Occipital lobe (tissue), 2 donors: ENCODE measurements around the gene CAMSAP1. TPM values are rescaled to one million over a fixed set of nuclear protein-coding genes. Genes with fewer than 3 reads are reported as not detected.

Experiments
- DNase-seq: peaks from one replicate; lab custom pipeline; 2025; lab: John Stamatoyannopoulos, UW
- total RNA-seq: library from RNA; depleted of rRNA; stranded (reverse); fragments of >200 nt; gene quantifications from one replicate; pipeline ENCODE4 v1.2.3, GENCODE V29; 2014

CAMSAP1 gene
- total RNA-seq, 1 donor from 2014 or later, result 128 TPM

- no peak for DNase-seq
These were observed 25.3 kb downstream of the CAMSAP1 start for GRCh38 chr9:135882011-135882410.

- DNase-seq, result no peak
These were observed 26.9 kb downstream of the CAMSAP1 start for GRCh38 chr9:135880438-135880837.

GRCh38 chr9:135879619-135880018, 27.7 kb downstream of the CAMSAP1 start:
- DNase-seq, result no peak

- DNase-seq, result no peak
These were observed 28.1 kb downstream of the CAMSAP1 start for GRCh38 chr9:135879237-135879601.

GRCh38 chr9:135878528-135879236, 28.7 kb downstream of the CAMSAP1 start:
- no peak for DNase-seq

- DNase-seq, result no peak
These were observed 29.4 kb downstream of the CAMSAP1 start for GRCh38 chr9:135877791-135878527.

- DNase-seq, result no peak
These were observed 30.4 kb downstream of the CAMSAP1 start for GRCh38 chr9:135876936-135877335.

GRCh38 chr9:135874859-135875258, 32.5 kb downstream of the CAMSAP1 start:
- DNase-seq, result no peak

- no peak for DNase-seq
These were observed 37.4 kb downstream of the CAMSAP1 start for GRCh38 chr9:135869909-135870308.

- DNase-seq, result no peak
These were observed 41.8 kb downstream of the CAMSAP1 start for GRCh38 chr9:135865531-135865930.

- peak; percentile 37 for DNase-seq
These were observed 42.8 kb downstream of the CAMSAP1 start for GRCh38 chr9:135864447-135865049.

- no peak for DNase-seq
These were observed 44.5 kb downstream of the CAMSAP1 start for GRCh38 chr9:135862809-135863208.

- DNase-seq, result no peak
These were observed 48.7 kb downstream of the CAMSAP1 start for GRCh38 chr9:135858491-135859185.

GRCh38 chr9:135857843-135858242, 49.5 kb downstream of the CAMSAP1 start:
- no peak for DNase-seq

GRCh38 chr9:135857371-135857786, 50.0 kb downstream of the CAMSAP1 start:
- no peak for DNase-seq

GRCh38 chr9:135851748-135852147, 55.6 kb downstream of the CAMSAP1 start:
- DNase-seq, result no peak

- DNase-seq, result no peak
These were observed 56.6 kb downstream of the CAMSAP1 start for GRCh38 chr9:135850737-135851136.

- no peak for DNase-seq
These were observed 58.2 kb downstream of the CAMSAP1 start for GRCh38 chr9:135849181-135849580.

GRCh38 chr9:135848341-135849047, 58.9 kb downstream of the CAMSAP1 start:
- DNase-seq, result no peak

- DNase-seq, result no peak
These were observed 59.5 kb downstream of the CAMSAP1 start for GRCh38 chr9:135847833-135848232.

- no peak for DNase-seq
These were observed 66.8 kb downstream of the CAMSAP1 start for GRCh38 chr9:135840539-135840938.
